Epidermal melanocyte (primary cell): ENCODE data around the gene BCAT1.
"Not testable (repeated sequence)": the region's sequence is repeated elsewhere in the genome, so short reads cannot be mapped to it uniquely, and the experiment has no call there.

Experiments
- DNase-seq: peaks from one replicate; pipeline ENCODE4 v3.0.0; 2011; ENCODE audit warnings: low spot score; ENCODE audit not compliant: insufficient read length

BCAT1 gene

GRCh38 chr12:24818351-24818750, 130.6 kb downstream of the BCAT1 start:
- no peak for DNase-seq

DNA sequence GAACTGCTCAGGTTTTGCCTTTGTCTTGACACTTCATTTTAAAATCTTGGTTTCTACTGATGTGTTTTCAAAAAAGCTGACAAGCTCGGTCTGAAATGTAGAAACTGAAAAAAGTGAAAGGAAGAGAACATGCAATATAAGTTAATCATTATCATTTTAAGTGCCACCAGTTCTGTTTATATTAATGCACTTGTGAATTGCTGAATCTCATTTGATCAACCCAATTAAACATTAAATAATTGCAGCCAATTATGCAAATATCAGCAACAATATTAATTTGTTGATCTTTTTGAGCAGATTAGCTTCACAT, 133.8 kb downstream of the BCAT1 start:
- no peak for DNase-seq

DNA sequence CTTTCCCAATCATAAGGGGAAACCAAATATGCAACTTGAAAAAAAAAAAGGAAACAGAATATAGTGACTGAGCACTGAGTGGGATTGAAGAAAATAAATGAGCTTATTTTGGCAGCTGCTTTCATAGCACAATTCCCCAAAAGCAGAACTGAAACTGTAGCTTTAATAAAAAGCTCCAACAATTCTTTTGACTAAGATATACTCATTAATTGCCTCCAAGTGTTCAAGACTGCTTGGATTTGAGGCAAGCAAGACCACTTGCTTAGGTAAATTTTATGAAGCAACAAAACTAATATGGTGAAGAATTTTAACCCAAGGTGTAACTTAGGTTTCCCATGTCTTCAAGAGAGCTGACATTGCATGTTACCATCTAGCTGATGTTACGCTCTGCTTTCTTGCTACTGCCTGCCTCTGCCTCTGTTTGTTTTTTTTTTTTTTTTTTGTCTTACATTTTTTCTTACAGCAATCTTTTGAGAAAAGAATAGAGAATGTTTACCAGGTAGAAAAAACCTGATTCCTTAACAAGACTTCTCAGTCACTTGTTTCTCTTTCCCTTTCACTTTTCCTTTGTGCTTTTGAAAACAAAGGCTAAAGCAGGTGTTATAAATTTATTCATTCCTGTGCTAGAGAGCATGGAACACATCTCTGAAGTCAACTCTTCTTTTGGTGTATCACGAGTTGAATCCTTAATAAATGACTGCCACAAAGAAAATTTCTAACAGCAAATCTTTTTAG, 134.4 kb downstream of the BCAT1 start:
- DNase-seq: no peak

GRCh38 chr12:24810378-24810777, 138.5 kb downstream of the BCAT1 start:
- no peak for DNase-seq

DNA sequence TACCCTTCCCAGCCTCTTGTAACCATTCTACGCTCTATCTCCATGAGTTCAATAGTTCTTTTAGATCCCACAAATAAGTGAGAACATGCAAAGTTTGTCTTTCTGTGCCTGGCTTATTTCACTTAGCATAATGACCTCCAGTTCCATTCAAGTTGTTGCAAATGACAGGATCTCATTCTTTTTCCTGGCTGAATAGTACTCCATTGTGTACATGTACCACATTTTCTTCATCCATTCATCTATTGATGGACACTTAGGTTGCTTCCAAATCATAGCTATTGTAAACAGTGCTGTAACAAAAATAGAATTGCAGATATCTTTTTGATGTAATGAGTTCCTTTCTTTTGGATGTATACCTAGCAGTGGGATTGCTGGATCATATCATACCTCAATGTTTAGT, 139.6 kb downstream of the BCAT1 start:
- not testable (repeated sequence) for DNase-seq

DNA sequence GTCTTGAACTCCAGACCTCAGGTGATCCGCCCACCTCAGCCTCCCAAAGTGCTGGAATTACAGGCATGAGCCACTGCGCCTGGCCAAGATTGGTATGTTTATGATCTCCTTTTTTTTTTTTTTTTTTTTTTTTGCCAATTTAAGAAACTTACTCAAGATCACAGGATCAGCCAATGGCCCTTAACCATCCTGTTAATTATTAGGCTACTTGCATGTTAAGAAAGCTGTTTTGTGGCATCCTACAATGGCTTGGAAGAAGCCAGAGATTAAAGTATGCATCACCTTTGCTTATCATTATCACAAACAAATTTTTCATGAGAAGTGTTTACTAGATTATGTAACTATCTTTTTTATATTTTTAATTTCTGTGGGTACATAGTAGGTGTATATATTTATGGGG, 140.2 kb downstream of the BCAT1 start:
- no peak for DNase-seq

- no peak for DNase-seq
Observed at GRCh38 chr12:24806386-24806785, 142.5 kb downstream of the BCAT1 start.

GRCh38 chr12:24803430-24804245, 145.3 kb downstream of the BCAT1 start:
- no peak for DNase-seq

- DNase-seq: no peak
Observed at GRCh38 chr12:24798335-24798734, 150.6 kb downstream of the BCAT1 start.

DNA sequence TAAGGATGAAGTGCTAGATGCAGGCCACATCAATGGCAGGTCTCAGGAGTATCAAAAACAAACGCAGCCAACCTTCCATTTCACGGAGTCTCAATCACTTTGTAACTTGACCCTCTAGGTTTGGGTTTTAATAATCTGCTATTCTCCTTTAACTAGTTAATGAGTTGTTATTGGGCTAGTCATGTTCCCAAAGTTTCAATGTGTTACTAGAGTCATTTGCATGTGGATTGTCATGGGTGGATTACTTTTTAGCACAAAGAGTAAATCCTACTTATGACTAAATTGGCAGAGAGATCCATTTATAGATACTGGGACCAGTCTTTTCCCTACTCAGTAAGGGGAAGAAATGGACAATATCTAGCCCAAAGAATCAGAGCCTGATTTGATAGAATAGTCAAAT, 151.0 kb downstream of the BCAT1 start:
- DNase-seq: no peak

DNA sequence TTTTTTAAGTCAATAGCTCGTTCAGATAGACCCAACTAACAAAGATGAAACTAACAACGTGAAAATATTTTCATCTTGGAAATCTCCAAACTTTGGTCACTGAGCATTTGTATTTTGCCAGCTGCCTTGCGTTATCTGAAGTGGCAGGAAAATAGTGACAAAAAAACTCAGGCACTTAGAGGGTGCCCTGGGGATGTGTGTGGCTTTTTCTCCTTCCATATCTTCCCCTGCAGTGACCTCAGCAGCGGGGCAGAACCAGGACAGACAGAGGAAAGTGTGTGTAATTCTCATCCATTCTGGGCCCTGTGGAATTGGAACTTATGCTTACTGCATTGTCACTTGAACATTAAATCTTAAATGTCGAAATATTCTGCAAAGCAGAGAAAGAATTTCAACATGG, 152.0 kb downstream of the BCAT1 start:
- DNase-seq: no peak

DNA sequence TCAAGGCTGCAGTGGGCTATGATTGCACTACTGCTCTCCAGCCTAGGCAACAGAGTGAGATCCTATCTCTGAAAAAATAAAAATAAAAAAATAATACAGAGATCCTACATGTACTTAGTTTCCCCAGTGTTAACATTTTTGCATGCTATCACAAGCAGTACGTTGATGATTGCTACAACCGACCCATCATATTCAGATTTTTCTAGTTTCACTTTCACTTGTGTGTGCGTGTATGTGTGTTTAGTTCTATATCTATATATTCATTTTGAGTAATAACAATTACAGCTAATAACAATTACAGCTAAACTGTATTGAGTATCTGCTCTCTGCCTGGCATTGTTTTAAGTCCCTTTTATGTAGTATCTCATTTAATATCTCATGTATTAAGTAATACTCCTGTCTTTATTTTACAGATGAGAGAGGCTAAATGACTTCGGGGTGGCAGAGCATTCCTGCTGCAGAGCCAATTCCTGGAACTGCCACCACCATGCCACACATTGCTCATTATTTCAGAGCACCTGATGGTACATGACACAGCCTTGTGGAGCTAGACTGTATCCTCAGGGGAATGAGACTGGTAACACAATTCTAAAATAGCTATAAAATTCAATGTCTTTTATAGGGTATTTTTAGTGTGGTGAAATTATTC, 153.1 kb downstream of the BCAT1 start:
- DNase-seq: no peak

DNA sequence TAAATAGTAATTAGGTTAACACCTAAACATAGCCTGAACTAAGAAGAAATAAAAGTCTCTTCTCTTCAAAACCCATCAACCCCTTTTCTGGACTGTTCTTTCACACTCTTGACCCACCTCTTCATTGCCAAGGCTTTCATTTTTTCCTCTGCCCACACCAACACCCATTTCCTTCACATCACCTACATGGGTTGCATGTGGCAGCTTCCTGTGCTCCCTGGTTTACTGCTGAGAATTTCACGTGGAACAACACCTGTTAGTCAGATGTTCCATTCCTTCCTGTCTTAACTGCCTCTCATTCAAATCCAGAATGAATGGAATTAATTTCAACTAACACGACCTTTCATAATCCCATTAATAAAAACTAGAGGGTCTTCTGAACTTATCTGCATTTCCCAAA, 157.3 kb downstream of the BCAT1 start:
- no peak for DNase-seq

GRCh38 chr12:24788886-24789285, 160.0 kb downstream of the BCAT1 start:
- no peak for DNase-seq

GRCh38 chr12:24780697-24781368, 168.1 kb downstream of the BCAT1 start:
- no peak for DNase-seq

DNA sequence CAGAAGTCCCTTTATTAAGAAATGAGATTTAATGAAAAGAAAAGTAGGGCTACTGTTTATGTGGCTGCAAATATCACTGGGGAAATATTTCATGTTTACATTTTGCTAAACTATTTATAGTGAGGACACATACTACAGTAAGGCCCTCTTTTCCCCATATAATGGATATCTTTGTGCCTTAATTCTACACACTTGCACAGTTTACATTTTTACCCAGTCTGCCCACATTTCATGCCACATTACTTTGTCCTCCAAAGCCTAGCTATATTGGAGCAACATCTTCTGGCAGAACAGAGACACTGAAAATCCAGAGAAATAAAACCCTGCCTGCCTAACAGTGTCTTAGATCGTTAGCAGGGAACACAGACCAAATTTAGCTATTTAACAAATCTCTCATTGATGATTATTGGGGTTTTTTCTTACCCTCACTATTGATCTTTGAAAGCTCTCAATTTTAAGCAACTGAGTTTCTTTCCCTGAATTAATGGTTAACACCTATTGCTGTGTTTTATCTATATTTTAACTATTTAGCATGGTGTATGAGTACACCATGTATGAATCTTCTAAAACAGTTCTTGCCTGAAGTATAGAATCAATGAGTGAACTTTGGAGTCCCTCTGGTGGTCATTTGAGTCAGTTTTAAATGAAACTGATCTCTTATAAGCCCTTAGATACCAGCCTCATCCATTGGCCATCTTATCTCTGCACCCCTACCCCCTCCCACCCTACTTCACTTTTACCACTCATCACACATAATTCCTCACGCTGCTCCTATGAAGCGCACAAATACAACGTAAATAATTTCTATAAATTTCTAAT, 170.2 kb downstream of the BCAT1 start:
- DNase-seq: no peak

DNA sequence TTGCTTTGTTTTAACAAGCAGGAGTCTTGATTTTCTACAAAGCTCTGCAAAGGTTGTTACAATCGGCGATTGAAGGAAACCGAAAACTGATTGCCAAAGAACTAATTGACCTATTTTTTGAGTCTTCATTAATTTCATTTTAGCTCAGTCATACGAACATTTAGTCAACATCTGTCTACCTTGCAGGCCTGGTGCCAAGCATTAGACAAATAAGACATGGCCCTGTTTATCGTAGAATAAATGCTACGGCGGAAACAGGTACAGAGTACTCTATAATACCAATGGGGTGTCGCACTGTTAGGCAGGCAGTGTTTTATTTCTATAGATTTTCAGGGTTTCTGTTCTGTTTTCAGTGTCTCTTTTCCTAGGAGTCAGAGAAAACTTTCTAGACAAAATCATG, 171.5 kb downstream of the BCAT1 start:
- no peak for DNase-seq

DNA sequence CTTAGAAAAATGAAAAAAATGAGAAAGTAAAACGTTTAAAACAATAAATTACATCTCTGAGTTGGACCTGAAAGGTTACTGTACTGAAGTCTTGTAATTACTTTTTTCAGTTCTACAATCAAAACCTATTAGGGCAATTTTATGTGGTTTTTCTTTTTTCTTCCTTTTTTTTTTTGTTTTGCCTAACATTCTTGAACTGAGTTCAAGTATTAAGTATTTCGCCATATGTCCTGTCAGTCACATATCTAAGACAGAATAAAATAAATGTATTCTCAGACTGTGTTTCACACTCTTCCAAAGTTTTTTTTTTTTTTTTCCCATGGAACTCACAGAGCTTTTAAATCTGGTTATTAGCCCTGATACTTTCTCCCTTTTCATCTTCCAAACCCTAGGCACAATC, 172.0 kb downstream of the BCAT1 start:
- no peak for DNase-seq

GRCh38 chr12:24775073-24775472, 173.8 kb downstream of the BCAT1 start:
- no peak for DNase-seq

DNA sequence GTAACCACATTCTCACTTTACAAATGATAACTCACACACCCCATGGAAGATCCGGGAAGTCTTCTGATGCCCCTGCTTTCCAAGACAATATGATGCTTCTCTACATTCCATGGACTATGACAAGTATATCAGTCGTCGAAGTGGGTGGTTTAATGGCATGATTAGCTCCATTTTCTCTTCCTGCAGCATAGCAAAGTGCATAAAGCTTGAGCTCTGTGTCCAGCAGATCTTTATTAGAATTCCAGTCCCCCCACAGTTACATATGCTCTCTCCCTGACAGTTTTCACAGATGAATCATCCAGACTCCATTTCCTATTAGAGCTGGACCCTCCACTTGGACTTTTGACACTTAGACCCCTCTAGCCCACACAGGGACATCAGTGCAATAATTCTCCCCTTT, 174.9 kb downstream of the BCAT1 start:
- DNase-seq: no peak

DNA sequence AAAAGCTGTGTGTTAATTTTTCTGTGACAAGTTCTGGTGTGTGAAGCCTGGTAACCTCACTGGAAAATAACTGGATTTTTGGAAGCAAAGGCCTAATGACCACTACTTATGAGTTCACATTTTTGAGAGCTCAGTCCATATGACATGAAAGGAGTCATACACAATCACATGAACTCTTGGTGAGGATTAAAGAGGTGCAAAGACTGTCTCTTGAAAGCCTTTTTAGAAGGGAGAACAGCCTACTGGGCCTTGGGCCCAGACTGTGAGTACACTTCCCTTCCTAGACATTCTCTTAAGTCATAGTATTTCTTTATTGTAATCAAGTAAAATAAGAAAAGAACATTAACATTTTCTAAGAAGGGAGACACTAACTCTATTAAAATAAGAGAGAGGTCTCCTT, 176.1 kb downstream of the BCAT1 start:
- no peak for DNase-seq
